ENCODE measurements around the gene MC5R. TPM values are rescaled to one million over a fixed set of nuclear protein-coding genes. Genes with fewer than 3 reads are reported as not detected.
"Not testable (repeated sequence)": the region's sequence is repeated elsewhere in the genome, so short reads cannot be mapped to it uniquely, and the experiment has no call there.

MC5R gene
- total RNA-seq, 3 donors from 2014 or later: not detected

- no peaks in the 10 kb centered on the region for H3K9me3 Mint-ChIP-seq
- peaks cover 8% of the 10 kb centered on the region for H3K27me3 Mint-ChIP-seq (ENCODE audit: low read depth)
- H3K4me1 Mint-ChIP-seq (ENCODE audit: low read depth): no peaks in the 10 kb centered on the region
- DNase-seq: no peak
- no peaks in the 10 kb centered on the region for H3K36me3 Mint-ChIP-seq (ENCODE audit: insufficient read depth)
- no peak overlapping the region for H3K4me3 Mint-ChIP-seq
- ATAC-seq: no peak
These were observed 12.0 kb upstream of the MC5R start for GRCh38 chr18:13811993-13812392.

GRCh38 chr18:13813271-13813849, 10.6 kb upstream of the MC5R start:
- H3K9me3 Mint-ChIP-seq: no peaks in the 10 kb centered on the region
- H3K36me3 Mint-ChIP-seq (ENCODE audit: insufficient read depth): no peaks in the 10 kb centered on the region
- no peak overlapping the region for H3K4me3 Mint-ChIP-seq
- ATAC-seq (peak; percentile 83 to 85), DNase-seq (peak; percentile 49)
- no peaks in the 10 kb centered on the region for H3K4me1 Mint-ChIP-seq (ENCODE audit: low read depth)
- peaks cover 8% of the 10 kb centered on the region for H3K27me3 Mint-ChIP-seq (ENCODE audit: low read depth)

- H3K36me3 Mint-ChIP-seq (ENCODE audit: insufficient read depth): no peaks in the 10 kb centered on the region
- DNase-seq: no peak
- H3K27me3 Mint-ChIP-seq (ENCODE audit: low read depth): peaks cover 36% of the 10 kb centered on the region
- H3K9me3 Mint-ChIP-seq: no peaks in the 10 kb centered on the region
- no peak overlapping the region for H3K4me3 Mint-ChIP-seq
- H3K4me1 Mint-ChIP-seq (ENCODE audit: low read depth): peaks cover 2% of the 10 kb centered on the region
- no peak for ATAC-seq
These were observed 2.3 kb downstream of the MC5R start for GRCh38 chr18:13826209-13826608.

- Mint-ChIP-seq H3K4me3 (no peak overlapping the region), H3K27me3 (ENCODE audit: low read depth) (peaks cover 23% of the 10 kb centered on the region), H3K36me3 (ENCODE audit: insufficient read depth) (no peaks in the 10 kb centered on the region), H3K9me3 (no peaks in the 10 kb centered on the region), H3K4me1 (ENCODE audit: low read depth) (no peaks in the 10 kb centered on the region)
- DNase-seq: no peak
- no peak for ATAC-seq
These were observed 8.0 kb downstream of the MC5R start for GRCh38 chr18:13831864-13832508.

- no peak overlapping the region for H3K4me3 Mint-ChIP-seq
- H3K36me3 Mint-ChIP-seq (ENCODE audit: insufficient read depth): no peaks in the 10 kb centered on the region
- no peaks in the 10 kb centered on the region for H3K9me3 Mint-ChIP-seq
- DNase-seq: no peak
- H3K27me3 Mint-ChIP-seq (ENCODE audit: low read depth): peaks cover 19% of the 10 kb centered on the region
- no peaks in the 10 kb centered on the region for H3K4me1 Mint-ChIP-seq (ENCODE audit: low read depth)
- no peak for ATAC-seq
These were observed 10.6 kb downstream of the MC5R start for GRCh38 chr18:13834496-13835015.

- DNase-seq (no peak), ATAC-seq (no peak)
- H3K4me1 Mint-ChIP-seq (ENCODE audit: low read depth): no peaks in the 10 kb centered on the region
- H3K36me3 Mint-ChIP-seq (ENCODE audit: insufficient read depth): no peaks in the 10 kb centered on the region
- H3K27me3 Mint-ChIP-seq (ENCODE audit: low read depth): peaks cover 17% of the 10 kb centered on the region
- H3K9me3 Mint-ChIP-seq: no peaks in the 10 kb centered on the region
- no peak overlapping the region for H3K4me3 Mint-ChIP-seq
These were observed 11.3 kb downstream of the MC5R start for GRCh38 chr18:13835202-13835601.

- Mint-ChIP-seq H3K9me3 (no peaks in the 10 kb centered on the region), H3K4me3 (no peak overlapping the region), H3K27me3 (ENCODE audit: low read depth) (peaks cover 14% of the 10 kb centered on the region), H3K4me1 (ENCODE audit: low read depth) (no peaks in the 10 kb centered on the region), H3K36me3 (ENCODE audit: insufficient read depth) (no peaks in the 10 kb centered on the region)
- DNase-seq (no peak), ATAC-seq (no peak)
These were observed 12.6 kb downstream of the MC5R start for GRCh38 chr18:13836559-13836958.

GRCh38 chr18:13849791-13850190, 25.8 kb downstream of the MC5R start:
- ATAC-seq (no peak), DNase-seq (no peak)
- Mint-ChIP-seq H3K4me1 (ENCODE audit: low read depth) (no peaks in the 10 kb centered on the region), H3K36me3 (ENCODE audit: insufficient read depth) (no peaks in the 10 kb centered on the region), H3K4me3 (no peak overlapping the region), H3K9me3 (peaks cover 26% of the 10 kb centered on the region), H3K27me3 (ENCODE audit: low read depth) (peaks cover 8% of the 10 kb centered on the region)

GRCh38 chr18:13862898-13863297, 38.9 kb downstream of the MC5R start:
- not testable (repeated sequence) for DNase-seq; H3K9me3 Mint-ChIP-seq; H3K4me1 Mint-ChIP-seq (ENCODE audit: low read depth); H3K4me3 Mint-ChIP-seq; H3K36me3 Mint-ChIP-seq (ENCODE audit: insufficient read depth); ATAC-seq
- peaks cover 27% of the 10 kb centered on the region for H3K27me3 Mint-ChIP-seq (ENCODE audit: low read depth)

GRCh38 chr18:13868501-13869271, 44.7 kb downstream of the MC5R start:
- no peak overlapping the region for H3K4me3 Mint-ChIP-seq
- no peaks in the 10 kb centered on the region for H3K9me3 Mint-ChIP-seq
- no peaks in the 10 kb centered on the region for H3K36me3 Mint-ChIP-seq (ENCODE audit: insufficient read depth)
- H3K4me1 Mint-ChIP-seq (ENCODE audit: low read depth): no peaks in the 10 kb centered on the region
- DNase-seq (no peak), ATAC-seq (peak in 1 of 2 donors; percentile 14)
- peaks cover 44% of the 10 kb centered on the region for H3K27me3 Mint-ChIP-seq (ENCODE audit: low read depth)

GRCh38 chr18:13871701-13872100, 47.8 kb downstream of the MC5R start:
- no peak for DNase-seq
- no peak for ATAC-seq
- H3K9me3 Mint-ChIP-seq: no peaks in the 10 kb centered on the region
- no peak overlapping the region for H3K4me3 Mint-ChIP-seq
- peaks cover 34% of the 10 kb centered on the region for H3K27me3 Mint-ChIP-seq (ENCODE audit: low read depth)
- no peaks in the 10 kb centered on the region for H3K36me3 Mint-ChIP-seq (ENCODE audit: insufficient read depth)
- no peaks in the 10 kb centered on the region for H3K4me1 Mint-ChIP-seq (ENCODE audit: low read depth)

GRCh38 chr18:13872373-13872772, 48.4 kb downstream of the MC5R start:
- no peaks in the 10 kb centered on the region for H3K36me3 Mint-ChIP-seq (ENCODE audit: insufficient read depth)
- no peak overlapping the region for H3K4me3 Mint-ChIP-seq
- no peaks in the 10 kb centered on the region for H3K4me1 Mint-ChIP-seq (ENCODE audit: low read depth)

GRCh38 chr18:13872932-13873331, 49.0 kb downstream of the MC5R start:
- Mint-ChIP-seq H3K27me3 (ENCODE audit: low read depth) (peaks cover 28% of the 10 kb centered on the region), H3K9me3 (no peaks in the 10 kb centered on the region), H3K4me3 (no peak overlapping the region), H3K4me1 (ENCODE audit: low read depth) (no peaks in the 10 kb centered on the region), H3K36me3 (ENCODE audit: insufficient read depth) (no peaks in the 10 kb centered on the region)
- DNase-seq (no peak), ATAC-seq (no peak)

More at GRCh38 chr18:13872373-13872772, 48.4 kb downstream of the MC5R start:
- H3K27me3 Mint-ChIP-seq (ENCODE audit: low read depth): peaks cover 30% of the 10 kb centered on the region
- no peaks in the 10 kb centered on the region for H3K9me3 Mint-ChIP-seq
- DNase-seq: no peak
- ATAC-seq: no peak

GRCh38 chr18:13874558-13874957, 50.6 kb downstream of the MC5R start:
- H3K9me3 Mint-ChIP-seq: no peaks in the 10 kb centered on the region
- peaks cover 19% of the 10 kb centered on the region for H3K27me3 Mint-ChIP-seq (ENCODE audit: low read depth)
- H3K4me1 Mint-ChIP-seq (ENCODE audit: low read depth): no peaks in the 10 kb centered on the region
- no peak for ATAC-seq
- H3K36me3 Mint-ChIP-seq (ENCODE audit: insufficient read depth): no peaks in the 10 kb centered on the region
- H3K4me3 Mint-ChIP-seq: no peak overlapping the region
- no peak for DNase-seq
